K562 (cell line): ENCODE results near the gene C19orf12. TPM values are rescaled to one million over a fixed set of nuclear protein-coding genes. Genes with fewer than 3 reads are reported as not detected.

Source experiments
- ATF6 ChIP-seq: sonication (generic); formaldehyde crosslinking; IDR thresholded peaks from 2 replicates; pipeline ENCODE4 v1.4.0; 2020; ENCODE audit warnings: mild to moderate bottlenecking, missing genetic modification reagents
- ELF4 ChIP-seq: fragments of 450-650 bp; formaldehyde crosslinking; IDR thresholded peaks from 2 replicates; pipeline ENCODE4 v1.4.0; 2022; ENCODE audit warnings: missing genetic modification characterization
- HOXB6 ChIP-seq: fragments of 250-450 bp; sonication (Bioruptor Pico); IDR thresholded peaks from 2 replicates; pipeline ENCODE4 v1.5.1; 2022; ENCODE audit warnings: mild to moderate bottlenecking, borderline replicate concordance
- NELFE ChIP-seq: IDR thresholded peaks from 2 replicates; pipeline ENCODE4 v1.6.1; 2011; ENCODE audit warnings: mild to moderate bottlenecking; ENCODE audit not compliant: insufficient read depth, insufficient read length
- NFIX ChIP-seq: fragments of 250-450 bp; sonication (Bioruptor Pico); IDR thresholded peaks from 2 replicates; pipeline ENCODE4 v1.4.0; 2020; ENCODE audit warnings: low read depth, mild to moderate bottlenecking, moderate library complexity
- NR2C2 ChIP-seq, 2 experiments: fragments of 200-800 bp in 1 of 2; sonication (Bioruptor generic) in 1 of 2; sonication (generic) in 1 of 2; formaldehyde crosslinking in 1 of 2; IDR thresholded peaks; 2 replicates each; pipeline versions ENCODE4 v1.6.1 to v1.8.0; 2016 to 2022; ENCODE audit warnings: mild to moderate bottlenecking in 1 of 2, missing compliant biosample characterization in 1 of 2, missing genetic modification characterization in 1 of 2, missing genetic modification reagents in 1 of 2
- PTTG1 ChIP-seq: fragments of 450-650 bp; IDR thresholded peaks from 2 replicates; pipeline ENCODE4 v1.6.1; 2016; ENCODE audit warnings: low read depth, mild to moderate bottlenecking, missing genetic modification characterization, missing compliant biosample characterization
- TAF1 ChIP-seq: IDR thresholded peaks from 2 replicates; pipeline ENCODE4 v1.6.1; 2011; ENCODE audit warnings: mild to moderate bottlenecking, low read length, moderate library complexity; ENCODE audit not compliant: insufficient read depth, control insufficient read depth, severe bottlenecking; ENCODE audit errors: extremely low read depth
- ZBTB9 ChIP-seq: fragments of 450-650 bp; formaldehyde crosslinking; IDR thresholded peaks from 2 replicates; pipeline ENCODE4 v1.4.0; 2020; ENCODE audit warnings: mild to moderate bottlenecking, moderate library complexity
- ZHX1 ChIP-seq: fragments of 150-350 bp; conservative IDR thresholded peaks from 2 replicates; pipeline ENCODE4 v1.6.1; 2014; ENCODE audit warnings: low read length
- ZNF134 ChIP-seq: fragments of 250-450 bp; sonication (Bioruptor Pico); conservative IDR thresholded peaks from 2 replicates; pipeline ENCODE4 v1.4.0; 2020
- ZNF766 ChIP-seq: fragments of 200-800 bp; sonication (Bioruptor generic); conservative IDR thresholded peaks from 2 replicates; pipeline ENCODE4 v1.6.1; 2016; ENCODE audit warnings: missing genetic modification characterization, missing compliant biosample characterization
- polyA plus RNA-seq, 8 experiments: library from polyadenylated mRNA; depleted of rRNA in 4 of 8; stranded (reverse) in 5 of 8; unstranded in 3 of 8; fragments of >200 nt; fragmentation: Nextera tagmentation in 2 of 8; fragmentation: Illumina TruSeq in 1 of 8; extraction: Ambion mirVana in 2 of 8; extraction: Trizol in 1 of 8; gene quantifications; 2 replicates each; pipeline versions ENCODE4 v1.2.1 to v1.2.3, GENCODE V29; 2011 to 2014; ENCODE audit warnings: inconsistent platforms in 1 of 8, missing spikeins in 1 of 8
- total RNA-seq, 7 experiments: library from RNA; depleted of rRNA in 6 of 7; stranded (reverse); fragments of >200 nt in 6 of 7; fragmentation: Illumina TruSeq in 2 of 7; extraction: Trizol in 2 of 7; gene quantifications; 2 replicates each; pipeline versions ENCODE4 v1.2.1 to v1.2.3, GENCODE V29; 2011 to 2021; ENCODE audit warnings: low replicate concordance in 1 of 7
- TF ChIP-seq, protein P1 (sequence below): IDR thresholded peaks from 2 replicates; pipeline ENCODE4 v1.6.1; 2011; ENCODE audit not compliant: insufficient read length; ENCODE audit errors: extremely low read depth
- TF ChIP-seq, protein P2 (sequence below): sonication (generic); formaldehyde crosslinking; IDR thresholded peaks from 2 replicates; pipeline ENCODE4 v1.8.0; 2022; ENCODE audit warnings: missing genetic modification reagents, mild to moderate bottlenecking, borderline replicate concordance
- TF ChIP-seq, protein P3 (sequence below): fragments of 450-650 bp; IDR thresholded peaks from 2 replicates; pipeline ENCODE4 v1.6.1; 2016; ENCODE audit warnings: borderline replicate concordance

The C19orf12 gene
- total and polyA plus RNA-seq, 9 of the 15 experiments (the other 6 are each of a cell fraction or from before 2014, with no cell fraction given): 1.9 to 14.5 (median 10.2) TPM

GRCh38 chr19:29687244-29687896 lies 27.7 kb downstream of the C19orf12 start (continued):
- TF ChIP-seq ELF4 (CRISPR knock-in tag) (no peak), ZHX1 (no peak), NFIX (no peak), HOXB6 (CRISPR knock-in tag) (no peak), TAF1 (no peak), NELFE (no peak), NR2C2 (CRISPR knock-in tag; IDR thresholded peaks at IDR 0.05) (no peak), NR2C2 (tag; IDR thresholded peaks at IDR 0.05) (peak; percentile 65; the same call in 1 of the 2 replicates), ZNF766 (CRISPR knock-in tag) (0 out of 2 replicates have a peak, but pooled peaks have one; percentile 58), PTTG1 (tag) (no peak; the same call in 1 of the 2 replicates), ATF6 (no peak), ZNF134 (CRISPR knock-in tag) (no peak), ZBTB9 (CRISPR knock-in tag) (peak; percentile 28; the same call in 1 of the 2 replicates)
- TF ChIP-seq, protein P1, sequence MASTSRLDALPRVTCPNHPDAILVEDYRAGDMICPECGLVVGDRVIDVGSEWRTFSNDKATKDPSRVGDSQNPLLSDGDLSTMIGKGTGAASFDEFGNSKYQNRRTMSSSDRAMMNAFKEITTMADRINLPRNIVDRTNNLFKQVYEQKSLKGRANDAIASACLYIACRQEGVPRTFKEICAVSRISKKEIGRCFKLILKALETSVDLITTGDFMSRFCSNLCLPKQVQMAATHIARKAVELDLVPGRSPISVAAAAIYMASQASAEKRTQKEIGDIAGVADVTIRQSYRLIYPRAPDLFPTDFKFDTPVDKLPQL: no peak
- TF ChIP-seq, protein P2, sequence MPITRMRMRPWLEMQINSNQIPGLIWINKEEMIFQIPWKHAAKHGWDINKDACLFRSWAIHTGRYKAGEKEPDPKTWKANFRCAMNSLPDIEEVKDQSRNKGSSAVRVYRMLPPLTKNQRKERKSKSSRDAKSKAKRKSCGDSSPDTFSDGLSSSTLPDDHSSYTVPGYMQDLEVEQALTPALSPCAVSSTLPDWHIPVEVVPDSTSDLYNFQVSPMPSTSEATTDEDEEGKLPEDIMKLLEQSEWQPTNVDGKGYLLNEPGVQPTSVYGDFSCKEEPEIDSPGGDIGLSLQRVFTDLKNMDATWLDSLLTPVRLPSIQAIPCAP (CRISPR knock-in tag): no peak
- TF ChIP-seq, protein P3, sequence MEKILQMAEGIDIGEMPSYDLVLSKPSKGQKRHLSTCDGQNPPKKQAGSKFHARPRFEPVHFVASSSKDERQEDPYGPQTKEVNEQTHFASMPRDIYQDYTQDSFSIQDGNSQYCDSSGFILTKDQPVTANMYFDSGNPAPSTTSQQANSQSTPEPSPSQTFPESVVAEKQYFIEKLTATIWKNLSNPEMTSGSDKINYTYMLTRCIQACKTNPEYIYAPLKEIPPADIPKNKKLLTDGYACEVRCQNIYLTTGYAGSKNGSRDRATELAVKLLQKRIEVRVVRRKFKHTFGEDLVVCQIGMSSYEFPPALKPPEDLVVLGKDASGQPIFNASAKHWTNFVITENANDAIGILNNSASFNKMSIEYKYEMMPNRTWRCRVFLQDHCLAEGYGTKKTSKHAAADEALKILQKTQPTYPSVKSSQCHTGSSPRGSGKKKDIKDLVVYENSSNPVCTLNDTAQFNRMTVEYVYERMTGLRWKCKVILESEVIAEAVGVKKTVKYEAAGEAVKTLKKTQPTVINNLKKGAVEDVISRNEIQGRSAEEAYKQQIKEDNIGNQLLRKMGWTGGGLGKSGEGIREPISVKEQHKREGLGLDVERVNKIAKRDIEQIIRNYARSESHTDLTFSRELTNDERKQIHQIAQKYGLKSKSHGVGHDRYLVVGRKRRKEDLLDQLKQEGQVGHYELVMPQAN: no peak
